BE2C (cell line): ENCODE data around the gene SYT2.
"Not testable (repeated sequence)": the region's sequence is repeated elsewhere in the genome, so short reads cannot be mapped to it uniquely, and the experiment has no call there.

Experiments used
- DNase-seq: peaks from one replicate; pipeline ENCODE4 v3.0.0-alpha.2; 2020
- H3K27me3 ChIP-seq: fragments of 250-450 bp; sonication (Bioruptor Pico); 2 replicates; pipeline ENCODE4 v1.5.1; 2020; ENCODE audit warnings: mild to moderate bottlenecking
- H3K36me3 ChIP-seq: fragments of 250-450 bp; sonication (Bioruptor Pico); 2 replicates; pipeline ENCODE4 v1.5.1; 2020; ENCODE audit warnings: mild to moderate bottlenecking
- H3K4me1 ChIP-seq: fragments of 250-450 bp; sonication (Bioruptor Pico); 2 replicates; pipeline ENCODE4 v1.5.1; 2020
- H3K4me3 ChIP-seq: 2 replicates; pipeline ENCODE4 v1.5.1; 2011; ENCODE audit warnings: low read depth, low read length
- H3K9me3 ChIP-seq: fragments of 250-450 bp; sonication (Bioruptor Pico); 2 replicates; pipeline ENCODE4 v1.5.1; 2020
- TF ChIP-seq, protein P1 (sequence below): IDR thresholded peaks from 2 replicates; pipeline ENCODE4 v1.5.1; 2012; ENCODE audit warnings: mild to moderate bottlenecking, low read depth, low read length

Gene SYT2

DNA sequence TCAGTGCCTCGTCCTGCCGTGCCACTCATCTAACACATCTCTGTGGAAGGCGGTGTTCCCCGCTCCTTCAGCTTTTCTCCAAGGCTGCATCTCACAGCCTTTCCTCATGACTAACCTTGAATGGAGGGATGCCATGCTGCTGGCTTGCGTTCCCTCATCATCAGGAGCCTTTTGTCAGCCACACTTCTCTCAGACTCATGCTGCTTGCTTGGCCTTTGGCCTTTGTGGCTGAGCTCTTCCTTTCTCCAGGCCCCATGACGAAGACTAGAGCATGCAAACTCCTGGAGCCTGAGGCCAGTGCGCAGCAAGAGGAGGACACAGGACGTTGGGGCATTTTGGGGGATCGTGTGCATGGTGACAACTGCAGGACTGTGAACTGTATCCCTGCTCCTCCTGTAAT lies 70.8 kb downstream of the SYT2 start:
- TF ChIP-seq, protein P1, sequence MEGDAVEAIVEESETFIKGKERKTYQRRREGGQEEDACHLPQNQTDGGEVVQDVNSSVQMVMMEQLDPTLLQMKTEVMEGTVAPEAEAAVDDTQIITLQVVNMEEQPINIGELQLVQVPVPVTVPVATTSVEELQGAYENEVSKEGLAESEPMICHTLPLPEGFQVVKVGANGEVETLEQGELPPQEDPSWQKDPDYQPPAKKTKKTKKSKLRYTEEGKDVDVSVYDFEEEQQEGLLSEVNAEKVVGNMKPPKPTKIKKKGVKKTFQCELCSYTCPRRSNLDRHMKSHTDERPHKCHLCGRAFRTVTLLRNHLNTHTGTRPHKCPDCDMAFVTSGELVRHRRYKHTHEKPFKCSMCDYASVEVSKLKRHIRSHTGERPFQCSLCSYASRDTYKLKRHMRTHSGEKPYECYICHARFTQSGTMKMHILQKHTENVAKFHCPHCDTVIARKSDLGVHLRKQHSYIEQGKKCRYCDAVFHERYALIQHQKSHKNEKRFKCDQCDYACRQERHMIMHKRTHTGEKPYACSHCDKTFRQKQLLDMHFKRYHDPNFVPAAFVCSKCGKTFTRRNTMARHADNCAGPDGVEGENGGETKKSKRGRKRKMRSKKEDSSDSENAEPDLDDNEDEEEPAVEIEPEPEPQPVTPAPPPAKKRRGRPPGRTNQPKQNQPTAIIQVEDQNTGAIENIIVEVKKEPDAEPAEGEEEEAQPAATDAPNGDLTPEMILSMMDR, result no peak
- no peaks in the 10 kb centered on the region; the same call in 1 of the 2 replicates for H3K9me3 ChIP-seq
- no peak overlapping the region for H3K4me3 ChIP-seq
- H3K36me3 ChIP-seq, result no peaks in the 10 kb centered on the region
- peaks cover 20% of the 10 kb centered on the region for H3K27me3 ChIP-seq
- H3K4me1 ChIP-seq, result peaks cover 3% of the 10 kb centered on the region; the same call in 1 of the 2 replicates
- DNase-seq, result no peak

- H3K4me1 ChIP-seq, DNase-seq, H3K9me3 ChIP-seq, H3K4me3 ChIP-seq, H3K36me3 ChIP-seq: not testable (repeated sequence)
- peaks cover 17% of the 10 kb centered on the region for H3K27me3 ChIP-seq
Measured at GRCh38 chr1:202638701-202639305, 71.5 kb downstream of the SYT2 start.

- DNase-seq, result no peak
- Histone ChIP-seq H3K27me3 (peaks cover 11% of the 10 kb centered on the region), H3K4me3 (no peak overlapping the region), H3K4me1 (no peaks in the 10 kb centered on the region), H3K9me3 (no peaks in the 10 kb centered on the region; the same call in 1 of the 2 replicates), H3K36me3 (no peaks in the 10 kb centered on the region)
- TF ChIP-seq, protein P1, result no peak
Measured at GRCh38 chr1:202638019-202638700, 72.1 kb downstream of the SYT2 start.

GRCh38 chr1:202637321-202638018 lies 72.8 kb downstream of the SYT2 start:
- H3K9me3 ChIP-seq, H3K4me3 ChIP-seq, H3K4me1 ChIP-seq, DNase-seq, H3K36me3 ChIP-seq, H3K27me3 ChIP-seq: not testable (repeated sequence)

DNA sequence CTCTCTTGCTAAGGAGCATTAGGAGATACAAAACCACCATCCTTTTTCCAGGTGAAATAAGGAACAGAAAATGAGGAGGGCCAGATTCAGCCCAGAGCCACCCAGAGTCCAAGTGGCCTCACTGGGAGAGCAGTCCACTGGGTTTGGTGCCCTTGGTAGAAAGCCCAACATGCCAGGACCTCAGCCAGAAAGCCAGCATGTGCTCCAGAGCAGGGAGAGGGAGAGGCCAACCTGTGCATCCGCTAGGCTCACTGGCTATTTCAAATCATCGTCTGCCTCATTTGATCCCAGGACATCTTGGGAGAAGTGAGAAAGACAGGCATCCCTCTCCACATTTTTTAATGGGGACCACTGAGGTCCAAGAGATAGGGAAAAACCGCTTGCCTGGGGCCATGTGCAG lies 74.1 kb downstream of the SYT2 start:
- not testable (repeated sequence) for H3K4me1 ChIP-seq, DNase-seq, H3K9me3 ChIP-seq, H3K27me3 ChIP-seq, H3K36me3 ChIP-seq, H3K4me3 ChIP-seq

GRCh38 chr1:202632241-202632640 lies 78.0 kb downstream of the SYT2 start:
- Histone ChIP-seq H3K4me1 (no peaks in the 10 kb centered on the region), H3K36me3 (no peaks in the 10 kb centered on the region), H3K27me3 (no peaks in the 10 kb centered on the region), H3K9me3 (no peaks in the 10 kb centered on the region; the same call in 1 of the 2 replicates), H3K4me3 (no peak overlapping the region)
- no peak for DNase-seq
- TF ChIP-seq, protein P1, result no peak

GRCh38 chr1:202631076-202631923 lies 79.0 kb downstream of the SYT2 start:
- TF ChIP-seq, protein P1, result no peak
- Histone ChIP-seq H3K36me3 (no peaks in the 10 kb centered on the region), H3K9me3 (no peaks in the 10 kb centered on the region), H3K27me3 (no peaks in the 10 kb centered on the region), H3K4me3 (no peak overlapping the region), H3K4me1 (no peaks in the 10 kb centered on the region)
- DNase-seq, result no peak
